OCI-LY7 (cell line): Measurements from ENCODE around the gene TNFRSF1B.

Experiments
- CTCF ChIP-seq: fragments of 200-600 bp; sonication (generic); conservative IDR thresholded peaks from 2 replicates; pipeline ENCODE4 v1.5.1; 2014; ENCODE audit warnings: mild to moderate bottlenecking, antibody characterized with exemption, low read length, moderate library complexity, mixed read lengths
- EZH2phosphoT487 ChIP-seq: fragments of 200-600 bp; sonication (generic); IDR thresholded peaks from 2 replicates; pipeline ENCODE4 v1.6.1; 2018; ENCODE audit warnings: low read depth, borderline replicate concordance, mild to moderate bottlenecking, mixed run types, antibody characterized with exemption, low read length, moderate library complexity, mixed read lengths

- TF ChIP-seq CTCF (no peak), EZH2phosphoT487 (no peak)
These were observed 4.6 kb downstream of the TNFRSF1B start for GRCh38 chr1:12171206-12172041.
